Calu3 (cell line): Measurements from ENCODE around the gene WIPF1. TPM values are rescaled to one million over a fixed set of nuclear protein-coding genes. Genes with fewer than 3 reads are reported as not detected.

Experiments used
- Bru-seq: library from RNA; stranded (reverse); fragments of 400-500 nt; gene quantifications from one replicate; lab custom pipeline; 2021; lab: Mats Ljungman, UMichigan
- BruChase-seq, 2 experiments: library from RNA; stranded (reverse); fragments of 400-500 nt; gene quantifications; one replicate each; lab custom pipeline; 2021; lab: Mats Ljungman, UMichigan
- BruUV-seq: library from RNA; stranded (reverse); fragments of 400-500 nt; replicated peaks from 2 replicates; lab custom pipeline; 2021; lab: Mats Ljungman, UMichigan
- CTCF ChIA-PET: fragments of 300-600 bp; sonication (Branson Sonifier 250); formaldehyde crosslinking; loops from one replicate; lab custom pipeline; 2022; ENCODE audit warnings: antibody characterized with exemption; lab: Charles Lee
- DNase-seq: peaks from one replicate; pipeline ENCODE4 v3.0.0; 2022
- H3K27ac Mint-ChIP-seq: one replicate; pipeline ENCODE4 v1.8.0; 2022; ENCODE audit warnings: mixed read lengths; ENCODE audit not compliant: unreplicated experiment
- H3K27me3 Mint-ChIP-seq: one replicate; pipeline ENCODE4 v1.8.0; 2022; ENCODE audit warnings: mixed read lengths; ENCODE audit not compliant: unreplicated experiment
- H3K36me3 Mint-ChIP-seq: one replicate; pipeline ENCODE4 v1.8.0; 2022; ENCODE audit warnings: mild to moderate bottlenecking, moderate library complexity, mixed read lengths; ENCODE audit not compliant: insufficient read depth, unreplicated experiment
- H3K4me1 Mint-ChIP-seq: one replicate; pipeline ENCODE4 v1.8.0; 2022; ENCODE audit warnings: mild to moderate bottlenecking, low read depth, mixed read lengths; ENCODE audit not compliant: unreplicated experiment
- H3K4me3 Mint-ChIP-seq: one replicate; pipeline ENCODE4 v1.8.0; 2022; ENCODE audit warnings: mild to moderate bottlenecking, low read depth, moderate library complexity, mixed read lengths; ENCODE audit not compliant: unreplicated experiment
- H3K9me3 Mint-ChIP-seq: one replicate; pipeline ENCODE4 v1.8.0; 2022; ENCODE audit warnings: low read depth, mixed read lengths; ENCODE audit not compliant: unreplicated experiment
- CTCF ChIP-seq: fragments of 200-600 bp; IDR thresholded peaks from one replicate; pipeline ENCODE4 v1.8.0; 2022; ENCODE audit warnings: antibody characterized with exemption; ENCODE audit not compliant: unreplicated experiment
- intact Hi-C: fragments of 100-400 bp; cut with micrococcal nuclease; formaldehyde crosslinking; loops from one replicate; pipeline ENCODE4 v1.10.0; 2022; ENCODE audit not compliant: unreplicated experiment
- long read RNA-seq: library from polyadenylated mRNA; stranded (forward); transcript quantifications from one replicate; pipeline ENCODE4 v2.0.0, GENCODE V29; 2022
- total RNA-seq: library from RNA; stranded (reverse); gene quantifications from 2 replicates; pipeline ENCODE4 v1.2.3, GENCODE V29; 2022

WIPF1 gene, protein sequence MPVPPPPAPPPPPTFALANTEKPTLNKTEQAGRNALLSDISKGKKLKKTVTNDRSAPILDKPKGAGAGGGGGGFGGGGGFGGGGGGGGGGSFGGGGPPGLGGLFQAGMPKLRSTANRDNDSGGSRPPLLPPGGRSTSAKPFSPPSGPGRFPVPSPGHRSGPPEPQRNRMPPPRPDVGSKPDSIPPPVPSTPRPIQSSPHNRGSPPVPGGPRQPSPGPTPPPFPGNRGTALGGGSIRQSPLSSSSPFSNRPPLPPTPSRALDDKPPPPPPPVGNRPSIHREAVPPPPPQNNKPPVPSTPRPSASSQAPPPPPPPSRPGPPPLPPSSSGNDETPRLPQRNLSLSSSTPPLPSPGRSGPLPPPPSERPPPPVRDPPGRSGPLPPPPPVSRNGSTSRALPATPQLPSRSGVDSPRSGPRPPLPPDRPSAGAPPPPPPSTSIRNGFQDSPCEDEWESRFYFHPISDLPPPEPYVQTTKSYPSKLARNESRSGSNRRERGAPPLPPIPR
- 0.73 and 0.87 TPM in 2 replicates for total RNA-seq
- Bru-seq, nascent RNA = percentile 14 among the genes with signal in this experiment
- BruChase-seq, experiment 1, labeled RNA remaining after a 6-hour chase = percentile 14 among the genes with signal in this experiment
- percentile 17 among the genes with signal in this experiment for BruChase-seq, experiment 2, labeled RNA remaining after a 2-hour chase
- long read RNA-seq = 0 reads

GRCh38 chr2:174597345-174598047 is at the start of gene WIPF1:
TSS of gene WIPF1 (minus strand) at chr2:174597804. CDS start at chr2:174585573, 12,231 bp downstream.
- Mint-ChIP-seq H3K27ac (no peak within 1 kb of the TSS), H3K27me3 (peaks cover 11% of the 10 kb centered on the region), H3K4me3 (no peak within 1 kb of the TSS), H3K36me3 (no peaks in the 10 kb centered on the region), H3K4me1 (peaks cover 7% of the 10 kb centered on the region), H3K9me3 (peaks cover 2% of the 10 kb centered on the region)
- DNase-seq = no peak
- no peak for TF ChIP-seq CTCF
- no TSS peak for BruUV-seq
- intact Hi-C loops = no loop called here
- CTCF ChIA-PET = no interaction called here

DNA sequence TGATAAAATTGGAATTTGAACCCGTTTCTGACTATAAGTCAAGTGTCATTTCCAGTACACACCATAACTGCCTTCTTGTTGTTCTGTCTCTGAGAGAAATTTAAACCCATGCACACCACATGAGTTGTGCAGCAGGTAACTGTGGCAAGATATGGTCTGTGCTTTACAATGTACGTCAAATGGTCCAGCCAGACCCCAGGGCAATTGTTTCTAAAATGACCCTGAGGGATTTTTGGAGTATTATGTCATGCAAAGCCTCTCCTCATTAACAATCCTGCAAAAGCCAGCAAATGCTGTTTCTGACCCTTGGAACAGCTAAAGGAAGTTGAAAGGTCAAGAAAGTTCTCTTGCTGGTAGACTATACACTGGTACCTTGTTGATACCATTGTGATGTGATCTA is 47.7 kb upstream of the WIPF1 start:
- H3K36me3 Mint-ChIP-seq = no peaks in the 10 kb centered on the region
- no TSS peak for BruUV-seq
- H3K27ac Mint-ChIP-seq = no peak overlapping the region
- H3K4me3 Mint-ChIP-seq = no peak overlapping the region
- no peaks in the 10 kb centered on the region for H3K9me3 Mint-ChIP-seq
- peaks cover 64% of the 10 kb centered on the region for H3K27me3 Mint-ChIP-seq
- CTCF ChIA-PET = no interaction called here
- DNase-seq = no peak
- H3K4me1 Mint-ChIP-seq = no peaks in the 10 kb centered on the region
- intact Hi-C loops = no loop called here
- TF ChIP-seq CTCF = no peak

- CTCF ChIA-PET = interaction anchor here (0.6 kb wide), 1 partner anchor 44 kb away, joined by 12 read pairs; no protein-coding TSS in a partner anchor
- H3K4me1 Mint-ChIP-seq = no peaks in the 10 kb centered on the region
- no peaks in the 10 kb centered on the region for H3K9me3 Mint-ChIP-seq
- intact Hi-C loops = no loop called here
- BruUV-seq = no TSS peak
- no peak overlapping the region for H3K4me3 Mint-ChIP-seq
- DNase-seq = no peak
- H3K27ac Mint-ChIP-seq = no peak overlapping the region
- peaks cover 60% of the 10 kb centered on the region for H3K27me3 Mint-ChIP-seq
- no peak for TF ChIP-seq CTCF
- H3K36me3 Mint-ChIP-seq = no peaks in the 10 kb centered on the region
Measured at GRCh38 chr2:174644406-174644805, 46.8 kb upstream of the WIPF1 start.

DNA sequence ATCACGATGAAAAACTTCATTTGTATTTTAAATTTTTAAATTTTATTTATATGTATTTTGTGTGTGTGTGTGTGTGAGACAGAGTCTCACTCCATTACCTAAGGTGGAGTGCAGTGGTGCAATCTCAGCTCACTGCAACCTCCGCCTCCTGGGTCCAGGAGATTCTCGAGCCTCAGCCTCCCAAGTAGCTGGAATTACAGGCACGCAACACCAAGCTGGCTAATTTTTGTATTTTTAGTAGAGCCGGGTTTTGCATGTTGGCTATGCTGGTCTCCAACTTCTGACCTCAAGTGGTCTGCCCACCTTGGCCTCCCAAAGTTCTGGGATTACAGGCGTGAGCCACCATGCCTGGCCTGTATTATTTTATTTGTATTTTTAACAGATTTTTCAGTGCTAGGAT is 45.8 kb upstream of the WIPF1 start:
- DNase-seq = no peak
- no peaks in the 10 kb centered on the region for H3K9me3 Mint-ChIP-seq
- intact Hi-C loops = no loop called here

More for the DNA sequence above, 45.8 kb upstream of the WIPF1 start:
- H3K36me3 Mint-ChIP-seq = no peaks in the 10 kb centered on the region
- no peak overlapping the region for H3K27ac Mint-ChIP-seq
- TF ChIP-seq CTCF = no peak
- peaks cover 58% of the 10 kb centered on the region for H3K27me3 Mint-ChIP-seq
- no peak overlapping the region for H3K4me3 Mint-ChIP-seq
- no TSS peak for BruUV-seq
- H3K4me1 Mint-ChIP-seq = no peaks in the 10 kb centered on the region
- CTCF ChIA-PET = no interaction called here
